Sigmoid colon (tissue), 7 donors: Measurements from ENCODE around the gene MFSD2A. TPM values are rescaled to one million over a fixed set of nuclear protein-coding genes. Genes with fewer than 3 reads are reported as not detected.

Source experiments
- DNase-seq: peaks from one replicate; pipeline ENCODE4 v3.0.0-alpha.2; 2019
- H3K27ac ChIP-seq, 4 donors: fragments of 200-600 bp; sonication (generic); one replicate each; pipeline ENCODE4 v1.5.1; 2016 to 2019; ENCODE audit warnings: mild to moderate bottlenecking in 1 of 4
- H3K27me3 ChIP-seq, 3 donors: fragments of 200-600 bp; sonication (generic); one replicate each; pipeline ENCODE4 v1.5.1; 2019; ENCODE audit warnings: mild to moderate bottlenecking in 1 of 3
- H3K36me3 ChIP-seq, 4 donors: fragments of 200-600 bp; sonication (generic); one replicate each; pipeline ENCODE4 v1.5.1; 2016 to 2019
- H3K4me1 ChIP-seq, 4 donors: fragments of 200-600 bp; sonication (generic); one replicate each; pipeline ENCODE4 v1.5.1; 2017 to 2019
- H3K4me3 ChIP-seq, 4 donors: fragments of 200-600 bp; sonication (generic); one replicate each; pipeline ENCODE4 v1.5.1; 2017 to 2019; ENCODE audit warnings: mild to moderate bottlenecking in 2 of 4, moderate library complexity in 1 of 4
- H3K9me3 ChIP-seq, 4 donors: fragments of 200-600 bp in 3 of 4; sonication (generic) in 3 of 4; one replicate each; pipeline versions ENCODE4 v1.5.1 to v1.6.1; 2013 to 2019
- CTCF ChIP-seq, 4 experiments: fragments of 450-650 bp in 3 of 4; fragments of 200-600 bp in 1 of 4; IDR thresholded peaks; one replicate each; pipeline ENCODE4 v1.5.1; 2016 to 2019; ENCODE audit warnings: antibody characterized with exemption in 4 of 4, mild to moderate bottlenecking in 3 of 4, moderate library complexity in 2 of 4
- EP300 ChIP-seq, 4 donors: sonication (generic); formaldehyde crosslinking; IDR thresholded peaks; one replicate each; pipeline ENCODE4 v1.6.1; 2017; ENCODE audit warnings: antibody characterized with exemption in 4 of 4
- POLR2A ChIP-seq, 2 donors: fragments of 450-650 bp; IDR thresholded peaks; one replicate each; pipeline ENCODE4 v1.6.1; 2016; ENCODE audit warnings: antibody characterized with exemption in 2 of 2, mild to moderate bottlenecking in 2 of 2, moderate library complexity in 2 of 2
- POLR2AphosphoS5 ChIP-seq, 4 donors: sonication (generic); formaldehyde crosslinking; IDR thresholded peaks; one replicate each; pipeline ENCODE4 v1.6.1; 2017; ENCODE audit warnings: antibody characterized with exemption in 4 of 4
- WGBS, 2 donors: extraction: QIAGEN DNeasy Blood & Tissue Kit; methylation state at CpG; one replicate each; pipeline ENCODE4 v1.1.7; 2013; 5-methylcytosine and 5-hydroxymethylcytosine counted together
- intact Hi-C: fragments of 100-400 bp; cut with DNase I; formaldehyde crosslinking; loops from one replicate; pipeline ENCODE4 v1.15.1; 2023
- polyA plus RNA-seq, 3 donors: library from polyadenylated mRNA; stranded (reverse); fragments of 200-250 nt; gene quantifications; one replicate each; pipeline ENCODE4 v1.2.3, GENCODE V29; 2013
- total RNA-seq, 4 donors: library from RNA; depleted of rRNA; stranded (reverse); fragments of >200 nt; gene quantifications; one replicate each; pipeline ENCODE4 v1.1.0, GENCODE V29; 2016
- donor health status: healthy with polysubstance abuse.
- donor health status: Bipolar disorder and iron deficiency.
- donor health status: healthy.

Gene MFSD2A
- total and polyA plus RNA-seq, 7 donors: 1.3 to 26.5 (median 5.0) TPM

- Histone ChIP-seq H3K36me3 (no peaks in the 10 kb centered on the region), H3K9me3 (no peaks in the 10 kb centered on the region), H3K4me3 (no peak overlapping the region), H3K27ac (no peak overlapping the region), H3K27me3 (no peaks in the 10 kb centered on the region), H3K4me1 (peaks cover 0 to 6% (median 0%) of the 10 kb centered on the region in 4 donors)
- intact Hi-C loops: loop anchor here (1.0 to 5.0 kb wide), 3 partner anchors 55 to 157 kb away; no protein-coding TSS in a partner anchor
- WGBS, 2 donors: 23 to 28% methylated on average over 9 of the region's 9 CpGs
- no peak for TF ChIP-seq POLR2A (IDR thresholded peaks at IDR 0.05)
- TF ChIP-seq CTCF (IDR thresholded peaks at IDR 0.05): peak; percentile 90 to 97 (median 95)
- peak; percentile 85 for DNase-seq
These were observed 18.7 kb downstream of the MFSD2A start for GRCh38 chr1:39973503-39974135.

GRCh38 chr1:39976732-39977131, 21.8 kb downstream of the MFSD2A start:
- intact Hi-C loops: no loop called here
- Histone ChIP-seq H3K36me3 (no peaks in the 10 kb centered on the region), H3K4me1 (peaks cover 0 to 6% (median 0%) of the 10 kb centered on the region in 4 donors), H3K9me3 (no peaks in the 10 kb centered on the region), H3K27me3 (no peaks in the 10 kb centered on the region), H3K27ac (no peak overlapping the region), H3K4me3 (no peak overlapping the region)
- TF ChIP-seq CTCF (IDR thresholded peaks at IDR 0.05) (no peak), EP300 (IDR thresholded peaks at IDR 0.05) (no peak), POLR2AphosphoS5 (IDR thresholded peaks at IDR 0.05) (no peak), POLR2A (IDR thresholded peaks at IDR 0.05) (no peak)
- WGBS, 2 donors: 82 to 88% methylated on average over 8 of the region's 8 CpGs
- DNase-seq: no peak

GRCh38 chr1:39977202-39977601, 22.3 kb downstream of the MFSD2A start:
- Histone ChIP-seq H3K27me3 (no peaks in the 10 kb centered on the region), H3K9me3 (no peaks in the 10 kb centered on the region), H3K27ac (no peak overlapping the region), H3K4me3 (no peak overlapping the region), H3K4me1 (peaks cover 0 to 6% (median 0%) of the 10 kb centered on the region in 4 donors), H3K36me3 (no peaks in the 10 kb centered on the region)
- TF ChIP-seq POLR2AphosphoS5 (IDR thresholded peaks at IDR 0.05) (no peak), CTCF (IDR thresholded peaks at IDR 0.05) (no peak), EP300 (IDR thresholded peaks at IDR 0.05) (no peak), POLR2A (IDR thresholded peaks at IDR 0.05) (no peak)
- no peak for DNase-seq
- intact Hi-C loops: no loop called here
- 93 to 97% methylated on average over 1 of the region's 1 CpG for WGBS, 2 donors

GRCh38 chr1:39979654-39980053, 24.7 kb downstream of the MFSD2A start:
- WGBS, 2 donors: 88 to 94% methylated on average over 4 of the region's 4 CpGs
- H3K9me3 ChIP-seq: no peaks in the 10 kb centered on the region
- no peaks in the 10 kb centered on the region for H3K4me1 ChIP-seq
- no peaks in the 10 kb centered on the region for H3K27me3 ChIP-seq
- intact Hi-C loops: no loop called here
- H3K4me3 ChIP-seq: no peak overlapping the region
- no peaks in the 10 kb centered on the region for H3K36me3 ChIP-seq
- no peak for DNase-seq
- no peak overlapping the region for H3K27ac ChIP-seq
- TF ChIP-seq CTCF (IDR thresholded peaks at IDR 0.05) (no peak), POLR2A (IDR thresholded peaks at IDR 0.05) (no peak), EP300 (IDR thresholded peaks at IDR 0.05) (no peak), POLR2AphosphoS5 (IDR thresholded peaks at IDR 0.05) (no peak)
